ENCODE results near the gene EMID1.

Gene EMID1

DNA sequence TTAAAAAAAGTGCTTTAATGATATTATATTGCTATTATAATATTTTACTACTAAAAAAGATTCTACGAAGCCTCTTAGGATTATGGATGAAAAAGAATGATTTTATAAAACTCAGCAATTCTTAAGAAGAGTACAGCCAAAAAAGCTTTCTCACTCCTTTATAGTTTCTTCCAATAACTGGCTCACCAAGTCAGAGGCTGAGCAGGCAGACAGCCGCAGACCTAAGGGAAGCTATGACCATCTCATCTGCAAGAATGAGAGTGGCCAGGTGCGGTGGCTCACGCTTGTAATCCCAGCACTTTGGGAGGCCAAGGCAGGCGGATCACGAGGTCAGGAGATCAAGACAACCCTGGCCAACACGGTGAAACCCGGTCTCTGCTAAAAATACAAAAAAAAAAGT is 12.7 kb upstream of the EMID1 start:
- no peak for DNase-seq (ENCODE audit: low read depth)
- H3K4me3 ChIP-seq (ENCODE audit: low read depth, low read length), result no peak overlapping the region
- TF ChIP-seq, protein P1, sequence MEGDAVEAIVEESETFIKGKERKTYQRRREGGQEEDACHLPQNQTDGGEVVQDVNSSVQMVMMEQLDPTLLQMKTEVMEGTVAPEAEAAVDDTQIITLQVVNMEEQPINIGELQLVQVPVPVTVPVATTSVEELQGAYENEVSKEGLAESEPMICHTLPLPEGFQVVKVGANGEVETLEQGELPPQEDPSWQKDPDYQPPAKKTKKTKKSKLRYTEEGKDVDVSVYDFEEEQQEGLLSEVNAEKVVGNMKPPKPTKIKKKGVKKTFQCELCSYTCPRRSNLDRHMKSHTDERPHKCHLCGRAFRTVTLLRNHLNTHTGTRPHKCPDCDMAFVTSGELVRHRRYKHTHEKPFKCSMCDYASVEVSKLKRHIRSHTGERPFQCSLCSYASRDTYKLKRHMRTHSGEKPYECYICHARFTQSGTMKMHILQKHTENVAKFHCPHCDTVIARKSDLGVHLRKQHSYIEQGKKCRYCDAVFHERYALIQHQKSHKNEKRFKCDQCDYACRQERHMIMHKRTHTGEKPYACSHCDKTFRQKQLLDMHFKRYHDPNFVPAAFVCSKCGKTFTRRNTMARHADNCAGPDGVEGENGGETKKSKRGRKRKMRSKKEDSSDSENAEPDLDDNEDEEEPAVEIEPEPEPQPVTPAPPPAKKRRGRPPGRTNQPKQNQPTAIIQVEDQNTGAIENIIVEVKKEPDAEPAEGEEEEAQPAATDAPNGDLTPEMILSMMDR (IDR thresholded peaks at IDR 0.05; ENCODE audit: low read depth, low read length, missing control alignments), result no peak

DNA sequence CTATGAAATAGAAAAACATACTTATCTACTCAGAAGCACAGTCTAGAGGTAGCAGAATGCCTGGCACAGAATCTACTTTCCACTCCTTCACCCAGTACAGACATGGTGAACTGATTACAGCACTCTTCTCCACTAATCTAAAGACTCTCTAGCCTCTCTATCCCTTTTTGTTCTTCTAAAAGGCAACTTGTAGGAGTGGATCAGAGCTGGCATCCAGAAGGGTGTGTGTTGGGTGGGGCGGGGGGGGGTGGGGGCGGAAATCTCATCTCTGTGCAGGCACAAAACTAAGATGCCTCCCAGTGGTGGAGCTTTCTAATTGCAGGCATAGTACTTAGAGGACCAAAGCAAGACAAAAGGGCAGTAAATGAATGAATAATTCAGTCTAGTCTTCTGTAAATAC is 11.5 kb upstream of the EMID1 start:
- no peak overlapping the region for H3K4me3 ChIP-seq (ENCODE audit: low read depth, low read length)
- no peak for DNase-seq (ENCODE audit: low read depth)
- TF ChIP-seq, protein P1 (IDR thresholded peaks at IDR 0.05; ENCODE audit: low read depth, low read length, missing control alignments), result peak; percentile 16

DNA sequence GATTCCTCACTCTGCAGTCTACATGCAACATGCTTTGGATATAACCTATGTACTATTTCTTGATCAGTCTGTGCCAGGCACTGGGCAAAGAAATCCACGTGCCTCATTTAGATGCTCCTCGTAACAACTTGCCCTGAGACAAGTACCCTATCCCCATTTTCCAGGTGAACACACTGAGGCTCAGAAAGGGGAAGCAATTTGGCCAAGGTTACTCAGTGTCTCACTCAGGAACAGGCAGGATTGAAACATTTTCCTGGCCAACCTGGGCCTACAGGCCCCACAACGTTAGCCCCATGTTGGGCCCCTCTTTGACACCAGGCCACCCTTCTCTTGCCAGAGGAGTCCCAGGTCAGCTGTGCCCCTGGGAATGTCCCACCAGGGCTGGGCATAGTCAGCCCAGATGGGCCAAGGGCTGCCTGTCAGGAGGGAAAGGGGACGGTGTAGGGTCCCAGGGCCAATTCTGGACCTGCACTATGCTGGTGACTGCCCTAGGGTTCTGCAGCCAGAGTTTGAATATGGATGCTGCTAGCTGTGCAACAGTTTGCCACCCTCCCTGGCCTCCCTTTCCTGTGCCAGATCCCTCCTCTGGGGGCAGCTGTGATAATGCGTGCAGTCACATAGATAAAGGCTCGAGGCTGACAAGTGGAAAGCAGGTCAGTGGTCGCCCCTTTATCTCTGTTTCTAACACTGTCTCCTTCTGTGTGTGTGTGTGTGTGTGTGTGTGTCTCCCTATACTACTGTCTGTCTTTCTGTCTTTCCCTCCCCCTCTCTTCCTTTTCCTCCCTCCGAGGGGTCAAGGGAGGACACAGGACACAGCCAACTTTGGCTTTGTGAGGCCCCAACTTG is 10.4 kb upstream of the EMID1 start:
- no peak overlapping the region for H3K4me3 ChIP-seq (ENCODE audit: low read depth, low read length)
- no peak for DNase-seq (ENCODE audit: low read depth)
- TF ChIP-seq, protein P1 (IDR thresholded peaks at IDR 0.05; ENCODE audit: low read depth, low read length, missing control alignments), result no peak

DNA sequence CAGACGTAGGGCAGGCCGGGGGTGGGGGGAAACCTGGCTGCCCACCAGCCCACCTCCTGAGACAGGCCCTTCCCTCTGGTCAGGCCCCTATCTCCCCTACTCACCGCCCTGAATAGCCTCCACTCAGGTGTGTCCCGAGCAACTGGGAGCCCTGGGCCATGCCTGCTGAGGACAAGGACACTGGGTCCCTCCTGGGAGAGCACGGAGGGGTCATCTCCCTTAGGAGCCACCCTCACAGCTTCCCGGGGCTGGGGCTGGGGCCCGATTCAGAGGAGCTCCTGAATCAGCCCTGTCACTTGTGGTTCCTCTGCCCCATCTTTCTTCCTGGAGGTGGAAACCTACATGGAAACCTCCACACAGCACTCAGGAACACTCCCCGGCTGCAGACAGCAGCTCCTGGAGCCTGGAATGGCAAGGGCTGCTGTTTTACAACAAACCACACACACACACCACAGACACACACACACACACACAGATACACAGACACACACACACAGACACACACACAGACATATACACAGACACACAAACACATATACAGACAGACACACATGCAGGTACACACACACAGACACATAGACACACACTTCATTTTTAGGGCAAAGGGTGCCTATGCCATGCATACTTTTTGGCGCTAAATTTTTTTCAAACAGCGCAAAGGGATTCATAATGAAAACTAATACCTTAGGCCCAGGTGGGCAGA is 9.6 kb upstream of the EMID1 start:
- no peak for DNase-seq (ENCODE audit: low read depth)
- no peak overlapping the region for H3K4me3 ChIP-seq (ENCODE audit: low read depth, low read length)
- TF ChIP-seq, protein P1 (IDR thresholded peaks at IDR 0.05; ENCODE audit: low read depth, low read length, missing control alignments), result no peak

DNA sequence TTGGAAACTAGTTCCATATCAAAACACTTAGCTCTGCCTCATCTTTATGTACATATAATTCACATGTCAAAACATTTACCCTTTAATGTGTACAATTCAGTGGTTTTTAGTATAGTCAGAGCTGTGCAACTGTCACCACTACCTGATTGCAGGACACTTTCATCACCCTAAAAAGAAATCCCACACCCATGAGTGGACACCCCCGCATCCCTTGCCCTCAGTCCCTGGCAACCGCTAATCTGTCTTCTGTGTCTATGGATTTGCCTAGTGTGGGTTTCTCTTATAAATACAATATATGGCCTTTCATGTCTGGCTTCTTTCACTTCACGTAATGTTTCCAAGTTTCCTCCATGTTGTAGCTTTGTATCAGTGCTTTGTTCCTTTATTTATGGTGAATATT is 8.6 kb upstream of the EMID1 start:
- H3K4me3 ChIP-seq (ENCODE audit: low read depth, low read length), result no peak overlapping the region
- TF ChIP-seq, protein P1 (IDR thresholded peaks at IDR 0.05; ENCODE audit: low read depth, low read length, missing control alignments), result no peak
- DNase-seq (ENCODE audit: low read depth), result no peak

DNA sequence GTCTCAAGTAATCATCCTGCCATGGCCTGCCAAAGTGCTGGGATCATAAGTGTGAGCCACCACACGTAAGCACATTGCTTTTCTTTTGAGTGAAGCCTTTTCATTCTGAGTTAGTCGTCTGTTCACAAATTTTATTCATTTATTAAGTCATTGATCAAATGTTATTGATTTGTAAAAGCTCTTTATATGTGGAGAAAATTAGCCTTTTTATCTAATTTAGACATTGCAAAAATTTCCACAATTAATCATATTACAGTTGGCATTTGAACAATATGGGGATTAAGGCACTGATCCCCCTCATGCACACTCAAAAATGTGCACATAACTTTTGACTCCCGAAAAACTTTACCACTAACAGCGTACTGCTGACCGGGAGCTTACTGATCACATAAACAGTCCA is 7.5 kb upstream of the EMID1 start:
- no peak for DNase-seq (ENCODE audit: low read depth)
- TF ChIP-seq, protein P1 (IDR thresholded peaks at IDR 0.05; ENCODE audit: low read depth, low read length, missing control alignments), result no peak
- no peak overlapping the region for H3K4me3 ChIP-seq (ENCODE audit: low read depth, low read length)

Measured in GM12864 (cell line).